ENCODE results near the gene NME7.
"Not testable (repeated sequence)": the region's sequence is repeated elsewhere in the genome, so short reads cannot be mapped to it uniquely, and the experiment has no call there.

The NME7 gene

GRCh38 chr1:169236143-169236542 is 131.5 kb downstream of the NME7 start:
- DNase-seq (ENCODE audit: low spot score) = no peak

GRCh38 chr1:169235568-169235967 is 132.0 kb downstream of the NME7 start:
- FAIRE-seq (no peak), DNase-seq (ENCODE audit: low spot score) (no peak)

More at GRCh38 chr1:169236143-169236542, 131.5 kb downstream of the NME7 start:
- FAIRE-seq = no peak

GRCh38 chr1:169234780-169235179 is 132.8 kb downstream of the NME7 start:
- DNase-seq (ENCODE audit: low spot score) (no peak), FAIRE-seq (no peak)

- no peak for FAIRE-seq
- DNase-seq (ENCODE audit: low spot score) = no peak
Measured at GRCh38 chr1:169217636-169218035, 150.0 kb downstream of the NME7 start.

GRCh38 chr1:169214598-169214997 is 153.0 kb downstream of the NME7 start:
- FAIRE-seq (no peak), DNase-seq (ENCODE audit: low spot score) (no peak)

GRCh38 chr1:169212088-169212487 is 155.5 kb downstream of the NME7 start:
- DNase-seq (ENCODE audit: low spot score) = no peak
- no peak for FAIRE-seq

GRCh38 chr1:169207797-169208520 is 159.6 kb downstream of the NME7 start:
- FAIRE-seq (no peak), DNase-seq (ENCODE audit: low spot score) (no peak)

- FAIRE-seq = no peak
- no peak for DNase-seq (ENCODE audit: low spot score)
Measured at GRCh38 chr1:169204157-169204556, 163.4 kb downstream of the NME7 start.

GRCh38 chr1:169202791-169203665 is 164.6 kb downstream of the NME7 start:
- FAIRE-seq (no peak), DNase-seq (ENCODE audit: low spot score) (no peak)

GRCh38 chr1:169201084-169201619 is 166.4 kb downstream of the NME7 start:
- DNase-seq (ENCODE audit: low spot score) (no peak), FAIRE-seq (no peak)

- no peak for FAIRE-seq
- DNase-seq (ENCODE audit: low spot score) = no peak
Measured at GRCh38 chr1:169200319-169200718, 167.3 kb downstream of the NME7 start.

- no peak for FAIRE-seq
- no peak for DNase-seq (ENCODE audit: low spot score)
Measured at GRCh38 chr1:169196581-169196980, 171.0 kb downstream of the NME7 start.

GRCh38 chr1:169196161-169196560 is 171.4 kb downstream of the NME7 start:
- no peak for DNase-seq (ENCODE audit: low spot score)
- no peak for FAIRE-seq

GRCh38 chr1:169193191-169193850 is 174.3 kb downstream of the NME7 start:
- FAIRE-seq = no peak
- no peak for DNase-seq (ENCODE audit: low spot score)

GRCh38 chr1:169186106-169186505 is 181.5 kb downstream of the NME7 start:
- DNase-seq (ENCODE audit: low spot score) (no peak), FAIRE-seq (no peak)

- no peak for DNase-seq (ENCODE audit: low spot score)
- no peak for FAIRE-seq
Measured at GRCh38 chr1:169184812-169185211, 182.8 kb downstream of the NME7 start.

GRCh38 chr1:169180174-169180573 is 187.4 kb downstream of the NME7 start:
- no peak for FAIRE-seq
- no peak for DNase-seq (ENCODE audit: low spot score)

GRCh38 chr1:169179431-169179830 is 188.2 kb downstream of the NME7 start:
- FAIRE-seq; DNase-seq (ENCODE audit: low spot score): not testable (repeated sequence)

- no peak for FAIRE-seq
- no peak for DNase-seq (ENCODE audit: low spot score)
Measured at GRCh38 chr1:169175461-169175860, 192.1 kb downstream of the NME7 start.

- DNase-seq (ENCODE audit: low spot score) (peak; percentile 46), FAIRE-seq (peak; percentile 81)
Measured at GRCh38 chr1:169163059-169163458, 204.5 kb downstream of the NME7 start.

GRCh38 chr1:169161496-169162194 is 206.0 kb downstream of the NME7 start:
- no peak for DNase-seq (ENCODE audit: low spot score)

More at GRCh38 chr1:169161496-169162194, 206.0 kb downstream of the NME7 start:
- FAIRE-seq = no peak

Measured in urothelium cell line (cell line).